A549 (cell line): ENCODE results near the gene COLEC12. TPM values are rescaled to one million over a fixed set of nuclear protein-coding genes. Genes with fewer than 3 reads are reported as not detected.

Experiments
- ATAC-seq, 2 experiments: fragments of 200-7000 bp in 1 of 2; fragments of >200 bp in 1 of 2; cut with Nextera tagmentation in 1 of 2; cut with Tn5 transposase in 1 of 2; 3 replicates each; pipeline versions ENCODE4 v1.8.0 to v1.9.1; 2018 to 2020; ENCODE audit warnings: mild to moderate bottlenecking in 1 of 2, moderate library complexity in 1 of 2
- CTCF ChIA-PET: fragments of 300-600 bp; sonication (Branson Sonifier 250); formaldehyde crosslinking; extraction: SDS; loops from one replicate; lab custom pipeline; 2021; ENCODE audit warnings: antibody characterized with exemption, inconsistent platforms; lab: Yijun Ruan, JAX
- POLR2A ChIA-PET: fragments of 350-600 bp; formaldehyde crosslinking; extraction: SDS; loops from one replicate; lab custom pipeline; 2021; ENCODE audit warnings: antibody characterized with exemption, inconsistent platforms; lab: Yijun Ruan, JAX
- DNase-seq, 2 experiments: peaks; one replicate each; pipeline versions ENCODE4 v3.0.0 to v3.0.0-alpha.2; 2011 to 2016; ENCODE audit warnings: low read depth in 1 of 2, low spot score in 1 of 2
- FAIRE-seq: peaks from 2 replicates; lab custom pipeline; 2011; peaks lifted over from hg19 to GRCh38; lab: Jason Lieb, UNC
- H3K27ac ChIP-seq, 2 experiments: fragments of >200 bp; sonication (Bioruptor Twin); formaldehyde crosslinking; 3 replicates each; pipeline ENCODE4 v1.5.1; 2016 to 2017
- H3K4me1 ChIP-seq: fragments of >200 bp; sonication (Bioruptor Twin); formaldehyde crosslinking; 3 replicates; pipeline ENCODE4 v1.6.1; 2016
- H3K4me2 ChIP-seq: fragments of >200 bp; sonication (Bioruptor Twin); formaldehyde crosslinking; 3 replicates; pipeline ENCODE4 v1.6.1; 2016
- H3K4me3 ChIP-seq: fragments of >200 bp; sonication (Bioruptor Twin); formaldehyde crosslinking; 3 replicates; pipeline ENCODE4 v1.5.1; 2016
- H3K9me3 ChIP-seq: fragments of >200 bp; sonication (Bioruptor Twin); formaldehyde crosslinking; 3 replicates; pipeline ENCODE4 v1.6.1; 2016
- CBX2 ChIP-seq: fragments of 200-600 bp; sonication (generic); IDR thresholded peaks from 2 replicates; pipeline ENCODE4 v1.6.1; 2016; ENCODE audit warnings: low read depth, mild to moderate bottlenecking, borderline replicate concordance
- CBX8 ChIP-seq: fragments of 200-600 bp; sonication (generic); IDR thresholded peaks from 2 replicates; pipeline ENCODE4 v1.6.1; 2016
- EHF ChIP-seq: fragments of 250-450 bp; sonication (Bioruptor Pico); IDR thresholded peaks from 2 replicates; pipeline ENCODE4 v1.5.0; 2020; ENCODE audit warnings: mild to moderate bottlenecking
- EHMT2 ChIP-seq: fragments of 200-600 bp; sonication (generic); IDR thresholded peaks from 2 replicates; pipeline ENCODE4 v1.6.1; 2016; ENCODE audit warnings: antibody characterized with exemption, low read depth, mild to moderate bottlenecking, moderate library complexity
- FOSB ChIP-seq: fragments of 250-450 bp; sonication (Bioruptor Pico); IDR thresholded peaks from 2 replicates; pipeline ENCODE4 v1.5.0; 2020; ENCODE audit warnings: mild to moderate bottlenecking, moderate library complexity
- FOSL2 ChIP-seq, 2 experiments: fragments of 450-650 bp in 1 of 2; fragments of >200 bp in 1 of 2; sonication (Bioruptor Twin) in 1 of 2; formaldehyde crosslinking; IDR thresholded peaks; 2 replicates each; pipeline versions ENCODE4 v1.5.0 to v1.6.1; 2016 to 2020; ENCODE audit warnings: mild to moderate bottlenecking in 1 of 2, moderate library complexity in 1 of 2
- FOXS1 ChIP-seq: fragments of 250-450 bp; sonication (Bioruptor Pico); IDR thresholded peaks from 2 replicates; pipeline ENCODE4 v1.5.0; 2020; ENCODE audit warnings: mild to moderate bottlenecking, moderate library complexity
- GATA3 ChIP-seq: IDR thresholded peaks from 2 replicates; pipeline ENCODE4 v1.6.1; 2012; ENCODE audit warnings: borderline replicate concordance
- HEYL ChIP-seq: fragments of 250-450 bp; sonication (Bioruptor Pico); IDR thresholded peaks from 2 replicates; pipeline ENCODE4 v1.8.0; 2021; ENCODE audit warnings: mild to moderate bottlenecking, moderate library complexity
- HOXB5 ChIP-seq: fragments of 250-450 bp; sonication (Bioruptor Pico); IDR thresholded peaks from 2 replicates; pipeline ENCODE4 v1.5.0; 2020; ENCODE audit warnings: mild to moderate bottlenecking, moderate library complexity
- JUN ChIP-seq, 2 experiments: fragments of >200 bp; sonication (Bioruptor Twin); formaldehyde crosslinking; IDR thresholded peaks; 2 replicates in 1 of 2; 3 replicates in 1 of 2; pipeline ENCODE4 v1.6.1; 2016 to 2017
- KDM5A ChIP-seq: fragments of 200-600 bp; sonication (generic); IDR thresholded peaks from 2 replicates; pipeline ENCODE4 v1.6.1; 2016; ENCODE audit warnings: antibody characterized with exemption, mild to moderate bottlenecking
- MAFK ChIP-seq: fragments of 450-650 bp; IDR thresholded peaks from 2 replicates; pipeline ENCODE4 v1.6.1; 2014; ENCODE audit not compliant: partially characterized antibody
- NR3C1 ChIP-seq: fragments of >200 bp; sonication (Bioruptor Twin); formaldehyde crosslinking; IDR thresholded peaks from 3 replicates; pipeline ENCODE4 v1.6.1; 2017
- POLR2A ChIP-seq: IDR thresholded peaks from 2 replicates; pipeline ENCODE4 v1.6.1; 2012; ENCODE audit warnings: mild to moderate bottlenecking, low read length
- RAD21 ChIP-seq, 2 experiments: fragments of >200 bp in 1 of 2; sonication (Bioruptor Twin) in 1 of 2; formaldehyde crosslinking in 1 of 2; IDR thresholded peaks in 1 of 2; conservative IDR thresholded peaks in 1 of 2; 2 replicates in 1 of 2; 3 replicates in 1 of 2; pipeline ENCODE4 v1.6.1; 2012 to 2018; ENCODE audit warnings: inconsistent platforms in 1 of 2
- RFX5 ChIP-seq: fragments of 450-650 bp; IDR thresholded peaks from 2 replicates; pipeline ENCODE4 v1.7.1; 2014; ENCODE audit warnings: antibody characterized with exemption, mild to moderate bottlenecking, moderate library complexity
- RNF2 ChIP-seq: fragments of 200-600 bp; sonication (generic); IDR thresholded peaks from 2 replicates; pipeline ENCODE4 v1.6.1; 2016; ENCODE audit warnings: low read depth, mild to moderate bottlenecking, antibody characterized with exemption, moderate library complexity, borderline replicate concordance
- SREBF2 ChIP-seq: fragments of 450-650 bp; IDR thresholded peaks from 2 replicates; pipeline ENCODE4 v1.6.1; 2014; ENCODE audit warnings: mild to moderate bottlenecking, moderate library complexity
- ZFP36 ChIP-seq: fragments of 450-650 bp; IDR thresholded peaks from 2 replicates; pipeline ENCODE4 v1.6.1; 2014; ENCODE audit warnings: borderline replicate concordance; ENCODE audit not compliant: partially characterized antibody
- ZSCAN20 ChIP-seq: fragments of 250-450 bp; sonication (Bioruptor Pico); IDR thresholded peaks from 2 replicates; pipeline ENCODE4 v1.8.0; 2022; ENCODE audit warnings: mild to moderate bottlenecking, moderate library complexity
- WGBS: methylation state at CpG from one replicate; pipeline ENCODE4 v1.1.6; 2017; ENCODE audit errors: missing lambda C conversion rate; 5-methylcytosine and 5-hydroxymethylcytosine counted together
- polyA plus RNA-seq, 4 experiments: library from polyadenylated mRNA; depleted of rRNA in 3 of 4; stranded (reverse); fragments of >200 nt; fragmentation: RNase III in 1 of 4; extraction: RNeasy Plus Mini Kit Qiagen cat#74134 plus additional on column Dnase treatment in 1 of 4; gene quantifications; 2 replicates in 3 of 4; 3 replicates in 1 of 4; pipeline ENCODE4 v1.2.3, GENCODE V29; 2011 to 2017
- TF ChIP-seq, protein P1 (sequence below): IDR thresholded peaks from 2 replicates; pipeline ENCODE4 v1.6.1; 2012
- TF ChIP-seq, protein P2 (sequence below): fragments of 450-650 bp; IDR thresholded peaks from 2 replicates; pipeline ENCODE4 v1.6.1; 2014; ENCODE audit warnings: antibody characterized with exemption
- TF ChIP-seq, protein P3 (sequence below): IDR thresholded peaks from 2 replicates; pipeline ENCODE4 v1.6.1; 2012; ENCODE audit warnings: low read depth, borderline replicate concordance
- TF ChIP-seq, protein P4 (sequence below): fragments of >200 bp; sonication (Bioruptor Twin); formaldehyde crosslinking; IDR thresholded peaks from 3 replicates; pipeline ENCODE4 v1.5.1; 2016
- TF ChIP-seq, protein P5 (sequence below): fragments of 200-600 bp; sonication (generic); IDR thresholded peaks from 2 replicates; pipeline ENCODE4 v1.6.1; 2016; ENCODE audit warnings: antibody characterized with exemption, mild to moderate bottlenecking, moderate library complexity

The COLEC12 gene
- polyA plus RNA-seq, 2 of the 4 experiments (the other 2 are of a cell fraction) = 0.01 TPM; not detected in 1

DNA sequence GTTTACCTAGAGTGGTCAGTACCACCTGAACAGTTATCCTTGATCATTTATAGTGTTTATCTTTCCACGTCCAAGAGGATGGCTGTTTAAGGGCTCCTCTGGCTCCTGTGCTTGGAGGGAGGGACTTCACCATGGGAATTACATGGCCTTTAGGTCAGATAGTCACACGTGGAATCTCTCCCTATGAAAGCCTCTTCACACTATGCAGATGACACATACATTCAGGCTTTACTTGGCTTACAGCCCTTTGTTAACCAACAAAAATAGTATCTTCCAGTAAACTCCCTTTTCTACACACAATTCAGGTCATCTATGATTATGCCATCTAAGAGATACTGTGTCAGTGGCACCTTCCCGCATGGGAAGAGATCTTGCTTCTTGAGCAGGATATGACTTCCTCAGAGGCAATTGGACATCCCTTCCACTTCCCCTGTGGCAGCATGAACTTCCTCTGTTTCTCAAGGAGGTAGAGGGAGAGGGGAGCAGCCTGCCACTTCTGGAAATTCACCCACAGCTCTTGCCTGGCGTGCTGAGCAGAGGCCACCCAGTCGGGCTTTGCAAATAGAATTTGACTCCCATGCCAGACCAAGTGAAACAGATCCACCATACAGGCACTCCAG is 53.5 kb downstream of the COLEC12 start:
- no peaks in the 10 kb centered on the region for H3K9me3 ChIP-seq
- DNase-seq (no peak), ATAC-seq (no peak), FAIRE-seq (no peak)
- WGBS = 51% methylated on average over 5 of the region's 5 CpGs
- ChIA-PET POLR2A (no interaction called here), CTCF (no interaction called here)
- H3K4me2 ChIP-seq = no peak overlapping the region
- no peak for TF ChIP-seq RAD21 (conservative IDR thresholded peaks at IDR 0.05 in 1 of 2, IDR thresholded peaks at IDR 0.05 in 1 of 2)
- no peak for TF ChIP-seq CBX2
- TF ChIP-seq FOSL2 (IDR thresholded peaks at IDR 0.05) = no peak
- no peak for TF ChIP-seq FOSL2 (CRISPR knock-in tag; IDR thresholded peaks at IDR 0.05)
- H3K4me1 ChIP-seq = no peaks in the 10 kb centered on the region
- no peak overlapping the region for H3K4me3 ChIP-seq
- H3K27ac ChIP-seq = no peak overlapping the region

DNA sequence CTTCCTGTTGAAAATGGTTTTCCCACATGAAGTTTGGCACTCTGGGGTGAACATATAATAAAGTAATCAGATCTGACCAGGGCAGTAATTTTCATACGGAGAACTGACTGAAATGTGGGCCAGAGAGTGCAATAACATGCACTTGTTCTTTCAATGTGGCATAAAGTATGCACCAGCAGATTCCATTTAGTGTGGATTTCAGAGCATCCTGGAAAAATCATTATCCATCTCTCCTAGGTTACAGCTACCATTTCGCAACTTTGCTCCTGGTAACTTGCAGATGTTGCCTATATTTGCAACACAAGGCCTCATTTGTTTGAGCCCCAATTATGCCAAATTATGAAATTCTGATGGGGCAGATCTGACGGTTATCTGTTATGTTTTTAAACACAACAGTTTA is 55.4 kb downstream of the COLEC12 start:
- no peaks in the 10 kb centered on the region for H3K9me3 ChIP-seq
- 65% methylated on average over 3 of the region's 3 CpGs for WGBS
- no peak for DNase-seq
- no peak overlapping the region for H3K4me2 ChIP-seq
- ATAC-seq = no peak
- ChIA-PET CTCF (no interaction called here), POLR2A (no interaction called here)
- TF ChIP-seq JUN (IDR thresholded peaks at IDR 0.05) = no peak
- no peak for TF ChIP-seq RAD21 (conservative IDR thresholded peaks at IDR 0.05 in 1 of 2, IDR thresholded peaks at IDR 0.05 in 1 of 2)
- no peak for TF ChIP-seq GATA3
- no peak for TF ChIP-seq FOSL2 (IDR thresholded peaks at IDR 0.05)
- no peak for TF ChIP-seq FOSL2 (CRISPR knock-in tag; IDR thresholded peaks at IDR 0.05)
- TF ChIP-seq HEYL (CRISPR knock-in tag) = no peak
- TF ChIP-seq NR3C1 = no peak
- TF ChIP-seq EHMT2 = no peak
- TF ChIP-seq RNF2 = no peak
- TF ChIP-seq, protein P1, sequence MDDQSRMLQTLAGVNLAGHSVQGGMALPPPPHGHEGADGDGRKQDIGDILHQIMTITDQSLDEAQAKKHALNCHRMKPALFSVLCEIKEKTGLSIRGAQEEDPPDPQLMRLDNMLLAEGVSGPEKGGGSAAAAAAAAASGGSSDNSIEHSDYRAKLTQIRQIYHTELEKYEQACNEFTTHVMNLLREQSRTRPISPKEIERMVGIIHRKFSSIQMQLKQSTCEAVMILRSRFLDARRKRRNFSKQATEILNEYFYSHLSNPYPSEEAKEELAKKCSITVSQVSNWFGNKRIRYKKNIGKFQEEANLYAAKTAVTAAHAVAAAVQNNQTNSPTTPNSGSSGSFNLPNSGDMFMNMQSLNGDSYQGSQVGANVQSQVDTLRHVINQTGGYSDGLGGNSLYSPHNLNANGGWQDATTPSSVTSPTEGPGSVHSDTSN = no peak
- no peak for TF ChIP-seq FOXS1
- TF ChIP-seq KDM5A = no peak
- no peak for TF ChIP-seq SREBF2
- TF ChIP-seq POLR2A = no peak
- no peak for FAIRE-seq
- no peaks in the 10 kb centered on the region for H3K4me1 ChIP-seq
- H3K4me3 ChIP-seq = no peak overlapping the region
- no peak overlapping the region for H3K27ac ChIP-seq

DNA sequence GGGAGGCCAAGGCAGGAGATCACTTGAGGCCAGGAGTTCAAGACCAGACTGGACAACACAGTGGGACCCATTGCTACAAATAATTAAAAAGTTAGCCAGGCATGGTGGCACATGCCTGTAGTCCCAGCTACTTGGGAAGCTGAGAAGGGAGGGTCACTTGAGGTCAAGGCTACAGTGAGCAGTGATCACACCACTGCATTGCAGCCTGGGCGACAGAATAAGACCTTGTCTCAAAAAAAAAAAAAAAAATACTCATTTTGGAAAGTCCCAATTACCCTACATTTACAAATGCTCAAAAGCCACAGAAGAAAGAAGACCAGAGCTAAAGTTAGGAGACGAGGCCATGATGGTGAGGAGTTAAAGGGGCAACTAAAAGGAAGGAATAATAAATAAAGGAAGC is 61.9 kb downstream of the COLEC12 start:
- ATAC-seq = no peak
- ChIA-PET CTCF (interaction anchor here (0.6 to 1.1 kb wide), 3 partner anchors 11 to 55 kb away, joined by 3 to 4 read pairs (median 3); no protein-coding TSS in a partner anchor), POLR2A (no interaction called here)
- FAIRE-seq = no peak
- Histone ChIP-seq H3K4me2 (no peak overlapping the region), H3K27ac (no peak overlapping the region), H3K9me3 (no peaks in the 10 kb centered on the region), H3K4me1 (no peaks in the 10 kb centered on the region), H3K4me3 (no peak overlapping the region)
- 30% methylated on average over 2 of the region's 2 CpGs for WGBS
- no peak for DNase-seq
- TF ChIP-seq RNF2 (no peak), CBX8 (no peak), FOSB (no peak), EHMT2 (no peak), EHF (CRISPR knock-in tag) (no peak), ZFP36 (no peak), JUN (IDR thresholded peaks at IDR 0.05) (no peak), HEYL (CRISPR knock-in tag) (no peak), HOXB5 (CRISPR knock-in tag) (no peak), MAFK (no peak), RFX5 (no peak), ZSCAN20 (CRISPR knock-in tag) (no peak)
- TF ChIP-seq, protein P2, sequence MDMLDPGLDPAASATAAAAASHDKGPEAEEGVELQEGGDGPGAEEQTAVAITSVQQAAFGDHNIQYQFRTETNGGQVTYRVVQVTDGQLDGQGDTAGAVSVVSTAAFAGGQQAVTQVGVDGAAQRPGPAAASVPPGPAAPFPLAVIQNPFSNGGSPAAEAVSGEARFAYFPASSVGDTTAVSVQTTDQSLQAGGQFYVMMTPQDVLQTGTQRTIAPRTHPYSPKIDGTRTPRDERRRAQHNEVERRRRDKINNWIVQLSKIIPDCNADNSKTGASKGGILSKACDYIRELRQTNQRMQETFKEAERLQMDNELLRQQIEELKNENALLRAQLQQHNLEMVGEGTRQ = no peak
- TF ChIP-seq, protein P3, sequence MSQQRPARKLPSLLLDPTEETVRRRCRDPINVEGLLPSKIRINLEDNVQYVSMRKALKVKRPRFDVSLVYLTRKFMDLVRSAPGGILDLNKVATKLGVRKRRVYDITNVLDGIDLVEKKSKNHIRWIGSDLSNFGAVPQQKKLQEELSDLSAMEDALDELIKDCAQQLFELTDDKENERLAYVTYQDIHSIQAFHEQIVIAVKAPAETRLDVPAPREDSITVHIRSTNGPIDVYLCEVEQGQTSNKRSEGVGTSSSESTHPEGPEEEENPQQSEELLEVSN = no peak
- TF ChIP-seq, protein P4, sequence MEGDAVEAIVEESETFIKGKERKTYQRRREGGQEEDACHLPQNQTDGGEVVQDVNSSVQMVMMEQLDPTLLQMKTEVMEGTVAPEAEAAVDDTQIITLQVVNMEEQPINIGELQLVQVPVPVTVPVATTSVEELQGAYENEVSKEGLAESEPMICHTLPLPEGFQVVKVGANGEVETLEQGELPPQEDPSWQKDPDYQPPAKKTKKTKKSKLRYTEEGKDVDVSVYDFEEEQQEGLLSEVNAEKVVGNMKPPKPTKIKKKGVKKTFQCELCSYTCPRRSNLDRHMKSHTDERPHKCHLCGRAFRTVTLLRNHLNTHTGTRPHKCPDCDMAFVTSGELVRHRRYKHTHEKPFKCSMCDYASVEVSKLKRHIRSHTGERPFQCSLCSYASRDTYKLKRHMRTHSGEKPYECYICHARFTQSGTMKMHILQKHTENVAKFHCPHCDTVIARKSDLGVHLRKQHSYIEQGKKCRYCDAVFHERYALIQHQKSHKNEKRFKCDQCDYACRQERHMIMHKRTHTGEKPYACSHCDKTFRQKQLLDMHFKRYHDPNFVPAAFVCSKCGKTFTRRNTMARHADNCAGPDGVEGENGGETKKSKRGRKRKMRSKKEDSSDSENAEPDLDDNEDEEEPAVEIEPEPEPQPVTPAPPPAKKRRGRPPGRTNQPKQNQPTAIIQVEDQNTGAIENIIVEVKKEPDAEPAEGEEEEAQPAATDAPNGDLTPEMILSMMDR = no peak
- TF ChIP-seq, protein P5, sequence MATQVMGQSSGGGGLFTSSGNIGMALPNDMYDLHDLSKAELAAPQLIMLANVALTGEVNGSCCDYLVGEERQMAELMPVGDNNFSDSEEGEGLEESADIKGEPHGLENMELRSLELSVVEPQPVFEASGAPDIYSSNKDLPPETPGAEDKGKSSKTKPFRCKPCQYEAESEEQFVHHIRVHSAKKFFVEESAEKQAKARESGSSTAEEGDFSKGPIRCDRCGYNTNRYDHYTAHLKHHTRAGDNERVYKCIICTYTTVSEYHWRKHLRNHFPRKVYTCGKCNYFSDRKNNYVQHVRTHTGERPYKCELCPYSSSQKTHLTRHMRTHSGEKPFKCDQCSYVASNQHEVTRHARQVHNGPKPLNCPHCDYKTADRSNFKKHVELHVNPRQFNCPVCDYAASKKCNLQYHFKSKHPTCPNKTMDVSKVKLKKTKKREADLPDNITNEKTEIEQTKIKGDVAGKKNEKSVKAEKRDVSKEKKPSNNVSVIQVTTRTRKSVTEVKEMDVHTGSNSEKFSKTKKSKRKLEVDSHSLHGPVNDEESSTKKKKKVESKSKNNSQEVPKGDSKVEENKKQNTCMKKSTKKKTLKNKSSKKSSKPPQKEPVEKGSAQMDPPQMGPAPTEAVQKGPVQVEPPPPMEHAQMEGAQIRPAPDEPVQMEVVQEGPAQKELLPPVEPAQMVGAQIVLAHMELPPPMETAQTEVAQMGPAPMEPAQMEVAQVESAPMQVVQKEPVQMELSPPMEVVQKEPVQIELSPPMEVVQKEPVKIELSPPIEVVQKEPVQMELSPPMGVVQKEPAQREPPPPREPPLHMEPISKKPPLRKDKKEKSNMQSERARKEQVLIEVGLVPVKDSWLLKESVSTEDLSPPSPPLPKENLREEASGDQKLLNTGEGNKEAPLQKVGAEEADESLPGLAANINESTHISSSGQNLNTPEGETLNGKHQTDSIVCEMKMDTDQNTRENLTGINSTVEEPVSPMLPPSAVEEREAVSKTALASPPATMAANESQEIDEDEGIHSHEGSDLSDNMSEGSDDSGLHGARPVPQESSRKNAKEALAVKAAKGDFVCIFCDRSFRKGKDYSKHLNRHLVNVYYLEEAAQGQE = no peak
